ENCODE results near the gene GUSB. TPM values are rescaled to one million over a fixed set of nuclear protein-coding genes. Genes with fewer than 3 reads are reported as not detected.
A peak's percentile ranks its signal among the peaks of the same experiment; 100 is the strongest.
"Not testable (repeated sequence)": the region's sequence is repeated elsewhere in the genome, so short reads cannot be mapped to it uniquely, and the experiment has no call there.

Gene GUSB
- total and polyA plus RNA-seq, 4 donors, result 30.3 to 55.5 (median 44.9) TPM

- Histone ChIP-seq H3K27ac (ENCODE audit: low read depth in 1 of 2, low read length in 2 of 2) (no peak overlapping the region), H3K4me1 (ENCODE audit: control insufficient read depth in 1 of 2, insufficient read depth in 2 of 2, low read length in 2 of 2) (no peaks in the 10 kb centered on the region), H3K27me3 (ENCODE audit: control insufficient read depth in 1 of 2, insufficient read depth in 2 of 2, low read length in 1 of 2) (no peaks in the 10 kb centered on the region), H3K9me3 (ENCODE audit: control insufficient read depth, low read length) (no peaks in the 10 kb centered on the region), H3K4me3 (ENCODE audit: low read length in 2 of 2) (no peak overlapping the region), H3K36me3 (ENCODE audit: control insufficient read depth in 1 of 2, insufficient read depth in 2 of 2, low read length in 1 of 2) (peaks cover 3 to 17% of the 10 kb centered on the region in 2 donors)
- 93 to 94% methylated on average over 8 of the region's 8 CpGs for WGBS, 2 donors
- DNase-seq (peak in 1 of 2 donors; percentile 41), ATAC-seq (ENCODE audit: low FRiP score) (no peak)
- intact Hi-C loops (cut with DNase I), result loop anchor here in 1 of 2 donors (10.0 kb wide), 1 partner anchor 226 kb away; no protein-coding TSS in a partner anchor
Measured at GRCh38 chr7:65971021-65971420, 11.0 kb downstream of the GUSB start.

GRCh38 chr7:65968256-65969185 lies 13.5 kb downstream of the GUSB start:
- Histone ChIP-seq H3K4me1 (ENCODE audit: control insufficient read depth in 1 of 2, insufficient read depth in 2 of 2, low read length in 2 of 2) (no peaks in the 10 kb centered on the region), H3K27ac (ENCODE audit: low read depth in 1 of 2, low read length in 2 of 2) (no peak overlapping the region), H3K9me3 (ENCODE audit: control insufficient read depth, low read length) (no peaks in the 10 kb centered on the region), H3K4me3 (ENCODE audit: low read length in 2 of 2) (no peak overlapping the region), H3K36me3 (ENCODE audit: control insufficient read depth in 1 of 2, insufficient read depth in 2 of 2, low read length in 1 of 2) (peaks cover 3 to 9% of the 10 kb centered on the region in 2 donors), H3K27me3 (ENCODE audit: control insufficient read depth in 1 of 2, insufficient read depth in 2 of 2, low read length in 1 of 2) (no peaks in the 10 kb centered on the region)
- peak in 1 of 2 donors; percentile 68 for DNase-seq
- intact Hi-C loops (cut with DNase I), result no loop called here
- no peak for ATAC-seq (ENCODE audit: low FRiP score)
- WGBS, 2 donors, result 91 to 92% methylated on average over 26 of the region's 26 CpGs

- H3K9me3 ChIP-seq (ENCODE audit: control insufficient read depth, low read length), result no peaks in the 10 kb centered on the region
- no peaks in the 10 kb centered on the region for H3K4me1 ChIP-seq (ENCODE audit: control insufficient read depth in 1 of 2, insufficient read depth in 2 of 2, low read length in 2 of 2)
- ATAC-seq (ENCODE audit: low FRiP score) (no peak), DNase-seq (peak in 1 of 2 donors; percentile 37)
- no peaks in the 10 kb centered on the region for H3K27me3 ChIP-seq (ENCODE audit: control insufficient read depth in 1 of 2, insufficient read depth in 2 of 2, low read length in 1 of 2)
- intact Hi-C loops (cut with DNase I), result no loop called here
- H3K4me3 ChIP-seq (ENCODE audit: low read length in 2 of 2), result no peak overlapping the region
- H3K27ac ChIP-seq (ENCODE audit: low read depth in 1 of 2, low read length in 2 of 2), result no peak overlapping the region
- peaks cover 3 to 6% of the 10 kb centered on the region in 2 donors for H3K36me3 ChIP-seq (ENCODE audit: control insufficient read depth in 1 of 2, insufficient read depth in 2 of 2, low read length in 1 of 2)
- 92 to 94% methylated on average over 17 of the region's 17 CpGs for WGBS, 2 donors
Measured at GRCh38 chr7:65967361-65968155, 14.5 kb downstream of the GUSB start.

GRCh38 chr7:65966146-65966545 lies 15.9 kb downstream of the GUSB start:
- ATAC-seq (ENCODE audit: low FRiP score), result no peak
- DNase-seq, result peak in 1 of 2 donors; percentile 20
- 95 to 96% methylated on average over 6 of the region's 6 CpGs for WGBS, 2 donors
- intact Hi-C loops (cut with DNase I), result no loop called here
- H3K27me3 ChIP-seq (ENCODE audit: control insufficient read depth in 1 of 2, insufficient read depth in 2 of 2, low read length in 1 of 2), result no peaks in the 10 kb centered on the region
- no peak overlapping the region for H3K4me3 ChIP-seq (ENCODE audit: low read length in 2 of 2)
- no peak overlapping the region for H3K27ac ChIP-seq (ENCODE audit: low read depth in 1 of 2, low read length in 2 of 2)
- peaks cover 3 to 7% of the 10 kb centered on the region in 2 donors for H3K36me3 ChIP-seq (ENCODE audit: control insufficient read depth in 1 of 2, insufficient read depth in 2 of 2, low read length in 1 of 2)
- no peaks in the 10 kb centered on the region for H3K9me3 ChIP-seq (ENCODE audit: control insufficient read depth, low read length)
- H3K4me1 ChIP-seq (ENCODE audit: control insufficient read depth in 1 of 2, insufficient read depth in 2 of 2, low read length in 2 of 2), result no peaks in the 10 kb centered on the region

- H3K4me3 ChIP-seq (ENCODE audit: low read length in 2 of 2); H3K4me1 ChIP-seq (ENCODE audit: control insufficient read depth in 1 of 2, insufficient read depth in 2 of 2, low read length in 2 of 2); H3K9me3 ChIP-seq (ENCODE audit: control insufficient read depth, low read length); ATAC-seq (ENCODE audit: low FRiP score); H3K36me3 ChIP-seq (ENCODE audit: control insufficient read depth in 1 of 2, insufficient read depth in 2 of 2, low read length in 1 of 2); H3K27me3 ChIP-seq (ENCODE audit: control insufficient read depth in 1 of 2, insufficient read depth in 2 of 2, low read length in 1 of 2); H3K27ac ChIP-seq (ENCODE audit: low read depth in 1 of 2, low read length in 2 of 2); intact Hi-C loops (cut with DNase I): not testable (repeated sequence)
- peak in 1 of 2 donors; percentile 12 for DNase-seq
- WGBS, 2 donors, result 87 to 88% methylated on average over 3 of the region's 3 CpGs
Measured at GRCh38 chr7:65964671-65965070, 17.3 kb downstream of the GUSB start.

- no peaks in the 10 kb centered on the region for H3K27me3 ChIP-seq (ENCODE audit: control insufficient read depth in 1 of 2, insufficient read depth in 2 of 2, low read length in 1 of 2)
- no peak overlapping the region for H3K27ac ChIP-seq (ENCODE audit: low read depth in 1 of 2, low read length in 2 of 2)
- intact Hi-C loops (cut with DNase I), result no loop called here
- ATAC-seq (ENCODE audit: low FRiP score) (no peak), DNase-seq (peak in 1 of 2 donors; percentile 27)
- H3K4me3 ChIP-seq (ENCODE audit: low read length in 2 of 2), result no peak overlapping the region
- peaks cover 7 to 9% of the 10 kb centered on the region in 2 donors for H3K36me3 ChIP-seq (ENCODE audit: control insufficient read depth in 1 of 2, insufficient read depth in 2 of 2, low read length in 1 of 2)
- no peaks in the 10 kb centered on the region for H3K9me3 ChIP-seq (ENCODE audit: control insufficient read depth, low read length)
- no peaks in the 10 kb centered on the region for H3K4me1 ChIP-seq (ENCODE audit: control insufficient read depth in 1 of 2, insufficient read depth in 2 of 2, low read length in 2 of 2)
- WGBS, 2 donors, result 84 to 91% methylated on average over 6 of the region's 6 CpGs
Measured at GRCh38 chr7:65962033-65962432, 20.0 kb downstream of the GUSB start.

GRCh38 chr7:65960351-65961074 lies 21.5 kb downstream of the GUSB start:
- DNase-seq (no peak), ATAC-seq (ENCODE audit: low FRiP score) (no peak)
- no peaks in the 10 kb centered on the region for H3K27me3 ChIP-seq (ENCODE audit: control insufficient read depth in 1 of 2, insufficient read depth in 2 of 2, low read length in 1 of 2)
- no peak overlapping the region for H3K27ac ChIP-seq (ENCODE audit: low read depth in 1 of 2, low read length in 2 of 2)
- WGBS, 2 donors, result 73 to 76% methylated on average over 19 of the region's 19 CpGs
- intact Hi-C loops (cut with DNase I), result no loop called here
- H3K4me1 ChIP-seq (ENCODE audit: control insufficient read depth in 1 of 2, insufficient read depth in 2 of 2, low read length in 2 of 2), result no peaks in the 10 kb centered on the region
- no peak overlapping the region for H3K4me3 ChIP-seq (ENCODE audit: low read length in 2 of 2)
- no peaks in the 10 kb centered on the region for H3K9me3 ChIP-seq (ENCODE audit: control insufficient read depth, low read length)
- H3K36me3 ChIP-seq (ENCODE audit: control insufficient read depth in 1 of 2, insufficient read depth in 2 of 2, low read length in 1 of 2), result peaks cover 5% of the 10 kb centered on the region in 2 donors

- intact Hi-C loops (cut with DNase I), result no loop called here
- Histone ChIP-seq H3K27ac (ENCODE audit: low read depth in 1 of 2, low read length in 2 of 2) (no peak overlapping the region), H3K27me3 (ENCODE audit: control insufficient read depth in 1 of 2, insufficient read depth in 2 of 2, low read length in 1 of 2) (no peaks in the 10 kb centered on the region), H3K4me1 (ENCODE audit: control insufficient read depth in 1 of 2, insufficient read depth in 2 of 2, low read length in 2 of 2) (no peaks in the 10 kb centered on the region), H3K4me3 (ENCODE audit: low read length in 2 of 2) (no peak overlapping the region), H3K36me3 (ENCODE audit: control insufficient read depth in 1 of 2, insufficient read depth in 2 of 2, low read length in 1 of 2) (peaks cover 2 to 5% of the 10 kb centered on the region in 2 donors), H3K9me3 (ENCODE audit: control insufficient read depth, low read length) (no peaks in the 10 kb centered on the region)
- no peak for ATAC-seq (ENCODE audit: low FRiP score)
- 96% methylated on average over 4 of the region's 4 CpGs for WGBS, 2 donors
- DNase-seq, result no peak
Measured at GRCh38 chr7:65955718-65956117, 26.3 kb downstream of the GUSB start.

All from aorta (tissue), 5 donors.